GM21723 (cell line): ENCODE data around the gene A4GALT.
"Not testable (repeated sequence)": the region's sequence is repeated elsewhere in the genome, so short reads cannot be mapped to it uniquely, and the experiment has no call there.

Experiments
- ATAC-seq: cut with Tn5 transposase; IDR thresholded peaks from one replicate; pipeline ENCODE4 v1.9.1; 2021; ENCODE audit warnings: mild to moderate bottlenecking, moderate library complexity; ENCODE audit not compliant: unreplicated experiment

The A4GALT gene

GRCh38 chr22:42742940-42743339 is 22.3 kb upstream of the A4GALT start:
- ATAC-seq, result no peak

- ATAC-seq, result not testable (repeated sequence)
Measured at GRCh38 chr22:42740320-42740719, 19.6 kb upstream of the A4GALT start.

- ATAC-seq, result no peak
Measured at GRCh38 chr22:42734406-42734805, 13.7 kb upstream of the A4GALT start.

- ATAC-seq, result not testable (repeated sequence)
Measured at GRCh38 chr22:42733394-42733793, 12.7 kb upstream of the A4GALT start.

GRCh38 chr22:42732081-42732480 is 11.4 kb upstream of the A4GALT start:
- ATAC-seq, result no peak

- ATAC-seq, result no peak
Measured at GRCh38 chr22:42726811-42727210, 6.1 kb upstream of the A4GALT start.

- ATAC-seq, result no peak
Measured at GRCh38 chr22:42725606-42726355, 5.1 kb upstream of the A4GALT start.

GRCh38 chr22:42724062-42724461 is 3.4 kb upstream of the A4GALT start:
- ATAC-seq, result no peak

GRCh38 chr22:42721045-42721434 is 370 bp upstream of the A4GALT start:
- ATAC-seq, result no peak

- no peak for ATAC-seq
Measured at GRCh38 chr22:42719656-42720262, 911 bp downstream of the A4GALT start.

- no peak for ATAC-seq
Measured at GRCh38 chr22:42719133-42719532, 1.5 kb downstream of the A4GALT start.

- no peak for ATAC-seq
Measured at GRCh38 chr22:42717197-42717928, 3.3 kb downstream of the A4GALT start.

GRCh38 chr22:42716649-42717127 is 4.0 kb downstream of the A4GALT start:
- peak; percentile 44 for ATAC-seq

- ATAC-seq, result peak; percentile 26
Measured at GRCh38 chr22:42716221-42716620, 4.4 kb downstream of the A4GALT start.

- no peak for ATAC-seq
Measured at GRCh38 chr22:42714768-42715390, 5.8 kb downstream of the A4GALT start.

- no peak for ATAC-seq
Measured at GRCh38 chr22:42714308-42714707, 6.4 kb downstream of the A4GALT start.

- ATAC-seq, result no peak
Measured at GRCh38 chr22:42711895-42712837, 8.5 kb downstream of the A4GALT start.

GRCh38 chr22:42711281-42711731 is 9.4 kb downstream of the A4GALT start:
- no peak for ATAC-seq

GRCh38 chr22:42708417-42708816 is 12.3 kb downstream of the A4GALT start:
- no peak for ATAC-seq

GRCh38 chr22:42707496-42707895 is 13.2 kb downstream of the A4GALT start:
- no peak for ATAC-seq
